Hepatocyte (in vitro differentiated cells): ENCODE data around the gene CDK10. TPM values are rescaled to one million over a fixed set of nuclear protein-coding genes. Genes with fewer than 3 reads are reported as not detected.

Experiments
- DNase-seq: peaks from one replicate; pipeline ENCODE4 v3.0.0-alpha.2; 2016; ENCODE audit warnings: low spot score
- H2AFZ ChIP-seq: fragments of 200-600 bp; sonication (generic); 2 replicates; pipeline ENCODE4 v1.6.0; 2016; ENCODE audit warnings: antibody characterized with exemption, mild to moderate bottlenecking
- H3K27ac ChIP-seq: fragments of 200-600 bp; sonication (generic); 2 replicates; pipeline ENCODE4 v1.5.1; 2016; ENCODE audit warnings: mild to moderate bottlenecking
- H3K27me3 ChIP-seq: fragments of 200-600 bp; sonication (generic); 2 replicates; pipeline ENCODE4 v1.6.1; 2016
- H3K36me3 ChIP-seq: fragments of 200-600 bp; sonication (generic); replicated peaks from 2 replicates; pipeline ENCODE4 v1.5.1; 2016; ENCODE audit warnings: low read depth; ENCODE audit not compliant: insufficient read depth
- H3K4me1 ChIP-seq: fragments of 200-600 bp; sonication (generic); 2 replicates; pipeline ENCODE4 v1.5.1; 2016; ENCODE audit warnings: mild to moderate bottlenecking, moderate library complexity; ENCODE audit not compliant: insufficient read depth
- H3K4me2 ChIP-seq: fragments of 200-600 bp; sonication (generic); 2 replicates; pipeline ENCODE4 v1.6.0; 2016
- H3K4me3 ChIP-seq: fragments of 200-600 bp; sonication (generic); 2 replicates; pipeline ENCODE4 v1.5.1; 2016; ENCODE audit warnings: mild to moderate bottlenecking
- H3K79me2 ChIP-seq: fragments of 200-600 bp; sonication (generic); 2 replicates; pipeline ENCODE4 v1.6.0; 2017; ENCODE audit warnings: mild to moderate bottlenecking
- H3K9me2 ChIP-seq: fragments of 200-600 bp; sonication (generic); replicated peaks from 2 replicates; pipeline ENCODE4 v1.6.0; 2017; ENCODE audit warnings: mild to moderate bottlenecking; ENCODE audit not compliant: insufficient read depth
- H3K9me3 ChIP-seq: fragments of 200-600 bp; sonication (generic); 2 replicates; pipeline ENCODE4 v1.5.1; 2016; ENCODE audit warnings: low read depth, mild to moderate bottlenecking
- H4K20me1 ChIP-seq: fragments of 200-600 bp; sonication (generic); 2 replicates; pipeline ENCODE4 v1.6.0; 2016; ENCODE audit warnings: mild to moderate bottlenecking; ENCODE audit not compliant: insufficient read depth, poor library complexity, severe bottlenecking
- CTCF ChIP-seq: fragments of 200-600 bp; sonication (generic); IDR thresholded peaks from 2 replicates; pipeline ENCODE4 v1.5.1; 2016; ENCODE audit warnings: antibody characterized with exemption, mild to moderate bottlenecking; ENCODE audit not compliant: poor library complexity
- EZH2 ChIP-seq: fragments of 200-600 bp; sonication (generic); IDR thresholded peaks from 2 replicates; pipeline ENCODE4 v1.6.1; 2016; ENCODE audit warnings: antibody characterized with exemption, mild to moderate bottlenecking, borderline replicate concordance
- EZH2phosphoT487 ChIP-seq: fragments of 200-600 bp; sonication (generic); IDR thresholded peaks from one replicate; pipeline ENCODE4 v1.6.1; 2018; ENCODE audit warnings: antibody characterized with exemption, mild to moderate bottlenecking, low read depth, moderate library complexity; ENCODE audit not compliant: unreplicated experiment, severe bottlenecking
- WGBS: methylation state at CpG from one replicate; pipeline ENCODE4 v1.1.6; 2016; ENCODE audit warnings: low lambda C conversion rate; ENCODE audit errors: missing lambda C conversion rate; 5-methylcytosine and 5-hydroxymethylcytosine counted together
- polyA plus RNA-seq: library from polyadenylated mRNA; unstranded; fragments of >200 nt; fragmentation: Nextera tagmentation; extraction: Ambion mirVana; gene quantifications from 2 replicates; pipeline ENCODE4 v1.2.1, GENCODE V29; 2016
- total RNA-seq: library from RNA; depleted of rRNA; stranded (reverse); fragments of >200 nt; gene quantifications from 2 replicates; pipeline ENCODE4 v1.2.3, GENCODE V29; 2014

The CDK10 gene
- total and polyA plus RNA-seq, 2 experiments from 2014 or later, result 70.4 to 155 TPM

DNA sequence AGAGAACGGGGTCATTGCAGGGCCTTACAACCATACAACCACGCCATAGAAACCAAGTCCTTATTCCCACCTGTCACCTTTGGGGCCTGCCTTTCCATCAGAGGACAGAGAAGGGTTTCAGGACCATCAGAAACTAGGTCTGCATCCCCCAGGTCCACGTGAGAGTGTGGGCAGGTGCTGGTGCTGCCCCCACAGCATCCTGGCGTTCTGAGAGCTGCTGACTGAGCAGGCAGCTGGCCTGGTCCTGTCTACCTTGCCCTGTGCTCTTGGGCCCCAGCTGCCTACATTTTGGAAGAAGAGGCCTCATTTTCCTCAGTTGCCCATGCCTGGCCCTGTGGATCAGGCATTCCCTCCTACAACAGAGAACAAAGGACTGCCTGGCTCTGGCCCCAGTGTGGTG is 56.5 kb downstream of the CDK10 start:
- Histone ChIP-seq H3K27me3 (no peaks in the 10 kb centered on the region), H3K4me1 (no peaks in the 10 kb centered on the region), H3K79me2 (no peaks in the 10 kb centered on the region), H3K4me3 (no peak overlapping the region), H2AFZ (no peak overlapping the region), H3K27ac (no peak overlapping the region), H3K9me3 (no peaks in the 10 kb centered on the region), H3K4me2 (no peak overlapping the region), H4K20me1 (no peaks in the 10 kb centered on the region), H3K9me2 (no peaks in the 10 kb centered on the region), H3K36me3 (no peaks in the 10 kb centered on the region)
- TF ChIP-seq CTCF (no peak), EZH2 (no peak), EZH2phosphoT487 (no peak)
- WGBS, result 96% methylated on average over 4 of the region's 4 CpGs
- DNase-seq, result no peak

DNA sequence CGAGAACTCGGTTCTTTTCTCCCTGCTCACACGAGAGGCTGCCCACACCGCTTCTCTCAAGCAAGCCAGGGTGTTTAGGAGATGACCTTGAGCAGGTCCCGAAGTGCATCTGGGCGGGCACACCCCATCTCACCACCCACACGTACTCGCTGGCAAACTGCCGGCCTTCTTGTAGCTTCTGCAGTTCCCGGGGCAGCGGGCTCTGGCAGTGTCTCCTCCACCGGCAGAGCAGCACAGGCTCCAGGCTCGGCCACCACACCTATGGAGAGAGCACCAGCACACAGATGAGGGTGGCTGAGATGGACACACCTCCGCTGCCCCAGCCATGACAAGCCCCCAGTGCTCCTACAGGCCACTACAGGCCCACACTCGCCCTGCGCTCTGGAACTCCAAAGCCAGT is 58.3 kb downstream of the CDK10 start:
- no peaks in the 10 kb centered on the region for H4K20me1 ChIP-seq
- no peak overlapping the region for H3K4me2 ChIP-seq
- H3K27me3 ChIP-seq, result no peaks in the 10 kb centered on the region
- DNase-seq, result no peak
- H3K79me2 ChIP-seq, result no peaks in the 10 kb centered on the region
- no peak overlapping the region for H3K27ac ChIP-seq
- H3K9me2 ChIP-seq, result no peaks in the 10 kb centered on the region
- H3K4me1 ChIP-seq, result no peaks in the 10 kb centered on the region
- no peak overlapping the region for H2AFZ ChIP-seq
- H3K9me3 ChIP-seq, result no peaks in the 10 kb centered on the region
- H3K36me3 ChIP-seq, result no peaks in the 10 kb centered on the region
- WGBS, result 96% methylated on average over 16 of the region's 16 CpGs
- H3K4me3 ChIP-seq, result no peak overlapping the region
- TF ChIP-seq EZH2phosphoT487 (no peak), CTCF (no peak), EZH2 (no peak)

Other genes with a start within 250 kb of the CDK10 start
- 48.7 and 50.6 TPM in 2 replicates for gene ANKRD11, start 196.1 kb upstream of the CDK10 start, total RNA-seq
- gene ANKRD11, start 196.1 kb upstream of the CDK10 start, polyA plus RNA-seq, result 130 and 135 TPM in 2 replicates
- 149 and 222 TPM in 2 replicates for gene SPG7, start 178.3 kb upstream of the CDK10 start, total RNA-seq
- gene SPG7, start 178.3 kb upstream of the CDK10 start, polyA plus RNA-seq, result 108 and 130 TPM in 2 replicates
- 4,787 and 7,288 TPM in 2 replicates for gene RPL13, start 126.0 kb upstream of the CDK10 start, total RNA-seq
- 1,312 and 1,458 TPM in 2 replicates for gene RPL13, start 126.0 kb upstream of the CDK10 start, polyA plus RNA-seq
- 6.6 and 8.7 TPM in 2 replicates for gene CPNE7, start 110.9 kb upstream of the CDK10 start, total RNA-seq
- gene CPNE7, start 110.9 kb upstream of the CDK10 start, polyA plus RNA-seq, result 24.8 and 32.2 TPM in 2 replicates
- 48.3 and 52.9 TPM in 2 replicates for gene DPEP1, start 73.0 kb upstream of the CDK10 start, total RNA-seq
- gene DPEP1, start 73.0 kb upstream of the CDK10 start, polyA plus RNA-seq, result 106 and 128 TPM in 2 replicates
- 73.2 and 78.7 TPM in 2 replicates for gene CHMP1A, start 29.0 kb upstream of the CDK10 start, total RNA-seq
- gene CHMP1A, start 29.0 kb upstream of the CDK10 start, polyA plus RNA-seq, result 101 and 104 TPM in 2 replicates
- 3.6 and 4.4 TPM in 2 replicates for gene SPATA33, start 28.9 kb upstream of the CDK10 start, total RNA-seq
- gene SPATA33, start 28.9 kb upstream of the CDK10 start, polyA plus RNA-seq, result 16.8 and 17.9 TPM in 2 replicates
- 20.2 and 32.9 TPM in 2 replicates for gene SPATA2L, start 15.0 kb downstream of the CDK10 start, total RNA-seq
- 23.6 and 25.0 TPM in 2 replicates for gene SPATA2L, start 15.0 kb downstream of the CDK10 start, polyA plus RNA-seq
- 8.0 and 13.8 TPM in 2 replicates for gene VPS9D1, start 34.2 kb downstream of the CDK10 start, total RNA-seq
- gene VPS9D1, start 34.2 kb downstream of the CDK10 start, polyA plus RNA-seq, result 25.5 and 30.2 TPM in 2 replicates
- gene ZNF276, start 34.8 kb downstream of the CDK10 start, total RNA-seq, result 8.4 and 23.2 TPM in 2 replicates
- 15.0 and 18.3 TPM in 2 replicates for gene ZNF276, start 34.8 kb downstream of the CDK10 start, polyA plus RNA-seq
- 6.1 and 9.5 TPM in 2 replicates for gene FANCA, start 130.0 kb downstream of the CDK10 start, total RNA-seq
- gene FANCA, start 130.0 kb downstream of the CDK10 start, polyA plus RNA-seq, result 9.6 and 11.4 TPM in 2 replicates
- 16.9 and 21.7 TPM in 2 replicates for gene SPIRE2, start 141.8 kb downstream of the CDK10 start, total RNA-seq
- gene SPIRE2, start 141.8 kb downstream of the CDK10 start, polyA plus RNA-seq, result 13.4 and 18.4 TPM in 2 replicates
- 79.3 and 130 TPM in 2 replicates for gene TCF25, start 186.9 kb downstream of the CDK10 start, total RNA-seq
- 206 and 256 TPM in 2 replicates for gene TCF25, start 186.9 kb downstream of the CDK10 start, polyA plus RNA-seq
- gene MC1R, start 232.2 kb downstream of the CDK10 start, total RNA-seq, result 4.2 and 4.5 TPM in 2 replicates
- gene MC1R, start 232.2 kb downstream of the CDK10 start, polyA plus RNA-seq, result 3.4 and 4.8 TPM in 2 replicates
- gene TUBB3, start 236.7 kb downstream of the CDK10 start, total RNA-seq, result 50.0 and 87.2 TPM in 2 replicates
- 69.3 and 70.0 TPM in 2 replicates for gene TUBB3, start 236.7 kb downstream of the CDK10 start, polyA plus RNA-seq